Anterior cingulate cortex (tissue), 58 donors: ENCODE results near the gene ANKHD1.
"Not testable (repeated sequence)": the region's sequence is repeated elsewhere in the genome, so short reads cannot be mapped to it uniquely, and the experiment has no call there.

Experiments
- DNase-seq, 58 donors: peaks; one replicate each; lab custom pipeline; 2025; lab: John Stamatoyannopoulos, UW

ANKHD1 gene

GRCh38 chr5:140575309-140575708 lies 173.7 kb downstream of the ANKHD1 start:
- DNase-seq = peak in 31 of 58 donors; percentile 7 to 52 (median 26)

GRCh38 chr5:140576776-140577201 lies 175.2 kb downstream of the ANKHD1 start:
- DNase-seq = no peak

- DNase-seq = not testable (repeated sequence)
These were observed 177.6 kb downstream of the ANKHD1 start for GRCh38 chr5:140579188-140579747.

GRCh38 chr5:140587495-140587894 lies 185.9 kb downstream of the ANKHD1 start:
- DNase-seq = no peak

- DNase-seq = no peak
These were observed 186.9 kb downstream of the ANKHD1 start for GRCh38 chr5:140588311-140589070.
